GM12873 (cell line): ENCODE results near the gene SPDEF.

Source experiments
- TF ChIP-seq, protein P1 (sequence below): IDR thresholded peaks from 2 replicates; pipeline ENCODE4 v1.5.1; 2012; ENCODE audit warnings: low read depth, mild to moderate bottlenecking, moderate library complexity, low read length, control low read depth; ENCODE audit not compliant: insufficient read depth; ENCODE audit errors: missing control alignments

The SPDEF gene

GRCh38 chr6:34540841-34541240 lies 15.3 kb downstream of the SPDEF start:
- TF ChIP-seq, protein P1, sequence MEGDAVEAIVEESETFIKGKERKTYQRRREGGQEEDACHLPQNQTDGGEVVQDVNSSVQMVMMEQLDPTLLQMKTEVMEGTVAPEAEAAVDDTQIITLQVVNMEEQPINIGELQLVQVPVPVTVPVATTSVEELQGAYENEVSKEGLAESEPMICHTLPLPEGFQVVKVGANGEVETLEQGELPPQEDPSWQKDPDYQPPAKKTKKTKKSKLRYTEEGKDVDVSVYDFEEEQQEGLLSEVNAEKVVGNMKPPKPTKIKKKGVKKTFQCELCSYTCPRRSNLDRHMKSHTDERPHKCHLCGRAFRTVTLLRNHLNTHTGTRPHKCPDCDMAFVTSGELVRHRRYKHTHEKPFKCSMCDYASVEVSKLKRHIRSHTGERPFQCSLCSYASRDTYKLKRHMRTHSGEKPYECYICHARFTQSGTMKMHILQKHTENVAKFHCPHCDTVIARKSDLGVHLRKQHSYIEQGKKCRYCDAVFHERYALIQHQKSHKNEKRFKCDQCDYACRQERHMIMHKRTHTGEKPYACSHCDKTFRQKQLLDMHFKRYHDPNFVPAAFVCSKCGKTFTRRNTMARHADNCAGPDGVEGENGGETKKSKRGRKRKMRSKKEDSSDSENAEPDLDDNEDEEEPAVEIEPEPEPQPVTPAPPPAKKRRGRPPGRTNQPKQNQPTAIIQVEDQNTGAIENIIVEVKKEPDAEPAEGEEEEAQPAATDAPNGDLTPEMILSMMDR = no peak

DNA sequence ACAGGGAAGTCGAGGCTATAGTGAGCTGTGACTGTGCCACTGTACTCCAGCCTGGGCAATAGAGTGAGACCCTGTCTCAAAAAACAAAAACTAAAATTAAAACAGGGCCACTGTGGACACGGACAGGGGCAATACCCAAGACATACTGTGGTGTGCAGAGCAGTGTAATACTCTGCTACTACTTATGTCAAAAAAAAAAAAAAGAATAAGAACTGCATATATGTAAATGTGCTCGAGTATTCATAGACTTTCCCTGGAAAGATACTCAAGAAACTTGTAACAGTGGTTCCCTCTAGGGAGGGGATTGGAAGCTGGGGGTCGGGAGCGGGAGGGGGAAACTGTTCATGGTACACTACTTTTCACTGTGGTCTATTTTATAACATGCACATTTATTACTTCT lies 15.9 kb downstream of the SPDEF start:
- TF ChIP-seq, protein P1 = no peak

DNA sequence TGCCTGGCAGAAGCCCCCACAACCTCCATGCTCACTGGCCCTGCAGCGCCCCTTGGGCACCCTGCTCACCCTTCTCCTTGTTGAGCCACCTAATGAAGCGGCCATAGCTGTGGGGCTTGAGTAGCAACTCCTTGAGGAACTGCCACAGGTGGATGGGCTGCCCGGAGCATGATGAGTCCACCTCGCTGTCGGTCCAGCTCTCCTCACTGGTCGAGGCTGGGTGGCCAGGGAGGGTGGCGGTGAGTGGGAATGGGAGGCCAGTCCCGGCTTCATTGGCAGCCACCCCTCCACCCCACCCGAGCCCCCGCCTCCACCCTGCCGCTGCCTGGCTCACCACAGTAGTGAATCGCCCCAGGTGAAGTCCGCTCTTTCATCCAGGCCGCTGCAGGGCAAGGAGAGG lies 16.9 kb downstream of the SPDEF start:
- TF ChIP-seq, protein P1 = no peak

DNA sequence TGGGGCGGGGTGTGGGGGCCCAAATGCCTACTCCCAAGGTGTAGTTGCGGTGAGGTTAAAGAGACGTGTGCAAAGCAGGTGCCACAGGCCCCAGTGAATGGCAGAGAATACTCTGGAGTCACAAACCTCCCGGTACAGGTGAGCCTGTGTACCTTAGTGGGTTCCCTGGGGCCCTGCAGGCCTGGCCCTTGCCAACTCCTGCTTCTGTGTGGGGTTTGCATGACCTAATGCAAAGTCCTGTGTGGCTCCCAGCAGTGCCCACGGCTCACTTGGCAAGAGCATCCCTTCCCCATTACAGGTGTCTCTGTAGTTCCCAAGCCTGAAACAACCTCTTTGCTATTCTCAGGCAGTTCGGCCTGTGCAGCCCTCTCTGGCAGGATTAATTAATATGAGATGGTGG lies 17.5 kb downstream of the SPDEF start:
- TF ChIP-seq, protein P1 = no peak

DNA sequence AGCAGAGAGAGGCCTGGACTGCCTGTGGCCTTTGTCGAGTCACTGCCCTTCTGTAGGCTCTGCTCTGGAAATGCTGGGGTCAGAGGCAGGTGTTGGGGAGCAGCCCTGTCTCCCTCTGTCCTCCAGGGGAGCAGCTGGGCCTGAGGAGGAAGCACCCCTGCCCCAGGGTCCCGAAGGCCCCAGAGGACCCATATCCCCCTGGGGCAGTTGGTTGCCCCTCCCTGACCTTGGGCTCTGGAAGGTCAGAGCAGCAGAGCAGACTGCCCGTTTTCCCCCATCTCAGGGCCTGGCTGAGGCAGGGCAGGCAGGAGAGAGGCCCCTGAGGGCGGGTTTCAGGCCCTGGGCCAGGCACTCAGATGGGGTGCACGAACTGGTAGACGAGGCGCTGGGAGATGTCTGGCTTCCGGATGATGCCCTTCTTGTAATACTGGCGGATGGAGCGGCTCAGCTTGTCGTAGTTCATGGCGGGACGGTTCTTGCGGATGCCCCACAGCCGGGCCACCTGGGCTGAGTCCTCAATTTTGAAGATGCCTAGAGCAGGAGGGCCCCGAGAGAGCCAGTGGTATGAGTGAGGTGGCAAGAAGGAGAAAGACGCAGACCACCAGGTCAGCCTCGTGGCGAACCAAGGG lies 18.1 kb downstream of the SPDEF start:
- TF ChIP-seq, protein P1 = no peak

- TF ChIP-seq, protein P1 = no peak
Observed at GRCh38 chr6:34536959-34537848, 18.9 kb downstream of the SPDEF start.

- TF ChIP-seq, protein P1 = no peak
Observed at GRCh38 chr6:34536251-34536958, 19.7 kb downstream of the SPDEF start.
